Activated naive CD4-positive, alpha-beta T cell (primary cell): ENCODE data around the gene TAF8.

Source experiments
- DNase-seq, 4 experiments: peaks; one replicate each; lab custom pipeline; 2025; lab: John Stamatoyannopoulos, UW

Gene TAF8

GRCh38 chr6:42099340-42100028 is 49.2 kb downstream of the TAF8 start:
- no peak for DNase-seq

GRCh38 chr6:42100029-42100901 is 49.9 kb downstream of the TAF8 start:
- DNase-seq: no peak

- no peak for DNase-seq
Measured at GRCh38 chr6:42101186-42101657, 50.9 kb downstream of the TAF8 start.

GRCh38 chr6:42103216-42103615 is 52.9 kb downstream of the TAF8 start:
- DNase-seq: no peak

- DNase-seq: no peak
Measured at GRCh38 chr6:42103753-42104094, 53.4 kb downstream of the TAF8 start.

- peak; percentile 45 to 72 (median 60) for DNase-seq
Measured at GRCh38 chr6:42104095-42104803, 53.9 kb downstream of the TAF8 start.

- peak in 3 of 4 experiments; percentile 7 to 37 (median 17) for DNase-seq
Measured at GRCh38 chr6:42104804-42105125, 54.4 kb downstream of the TAF8 start.

GRCh38 chr6:42105156-42105648 is 54.9 kb downstream of the TAF8 start:
- DNase-seq: no peak

- no peak for DNase-seq
Measured at GRCh38 chr6:42105709-42106108, 55.4 kb downstream of the TAF8 start.

GRCh38 chr6:42106112-42107023 is 56.0 kb downstream of the TAF8 start:
- no peak for DNase-seq

- DNase-seq: no peak
Measured at GRCh38 chr6:42108071-42108470, 57.7 kb downstream of the TAF8 start.

- DNase-seq: no peak
Measured at GRCh38 chr6:42110683-42111082, 60.4 kb downstream of the TAF8 start.

- DNase-seq: no peak
Measured at GRCh38 chr6:42112351-42112750, 62.0 kb downstream of the TAF8 start.

GRCh38 chr6:42113936-42114636 is 63.8 kb downstream of the TAF8 start:
- no peak for DNase-seq

GRCh38 chr6:42117843-42118161 is 67.5 kb downstream of the TAF8 start:
- DNase-seq: no peak

GRCh38 chr6:42118162-42119001 is 68.1 kb downstream of the TAF8 start:
- DNase-seq: no peak

- no peak for DNase-seq
Measured at GRCh38 chr6:42120895-42121865, 70.9 kb downstream of the TAF8 start.

GRCh38 chr6:42123379-42124103 is 73.2 kb downstream of the TAF8 start:
- DNase-seq: no peak
